Breast epithelium (tissue), 3 donors: ENCODE measurements around the gene CPLX4.

Experiments used
- CTCF ChIP-seq, 3 donors: fragments of 450-650 bp; IDR thresholded peaks; one replicate each; pipeline ENCODE4 v1.5.1; 2016 to 2017; ENCODE audit warnings: antibody characterized with exemption in 3 of 3, mild to moderate bottlenecking in 3 of 3, moderate library complexity in 3 of 3
- POLR2A ChIP-seq: fragments of 450-650 bp; IDR thresholded peaks from one replicate; pipeline ENCODE4 v1.6.1; 2016; ENCODE audit warnings: antibody characterized with exemption, mild to moderate bottlenecking, moderate library complexity
- POLR2AphosphoS5 ChIP-seq, 3 donors: sonication (generic); formaldehyde crosslinking; IDR thresholded peaks; one replicate each; pipeline ENCODE4 v1.6.1; 2017; ENCODE audit warnings: antibody characterized with exemption in 3 of 3

GRCh38 chr18:59311631-59312030, 6.8 kb downstream of the CPLX4 start:
- no peak for TF ChIP-seq CTCF (IDR thresholded peaks at IDR 0.05)
- no peak for TF ChIP-seq POLR2AphosphoS5 (IDR thresholded peaks at IDR 0.05)
- TF ChIP-seq POLR2A, result no peak
